A673 (cell line): ENCODE measurements around the gene CHCHD3.

Source experiments
- CTCF ChIP-seq: fragments of 300-800, 200-600 bp; sonication (generic); conservative IDR thresholded peaks from 2 replicates; pipeline ENCODE4 v1.5.1; 2017; ENCODE audit warnings: low read depth, mild to moderate bottlenecking, antibody characterized with exemption, low read length, moderate library complexity, mixed read lengths
- EZH2 ChIP-seq: fragments of 200-600 bp; sonication (generic); IDR thresholded peaks from 2 replicates; pipeline ENCODE4 v1.6.1; 2017; ENCODE audit warnings: borderline replicate concordance, low read depth, mild to moderate bottlenecking, mixed read lengths, antibody characterized with exemption, low read length; ENCODE audit not compliant: poor library complexity, severe bottlenecking

GRCh38 chr7:132739271-132739955 is 342.5 kb downstream of the CHCHD3 start:
- TF ChIP-seq CTCF (no peak), EZH2 (no peak)
